ENCODE data around the gene CELSR2. TPM values are rescaled to one million over a fixed set of nuclear protein-coding genes. Genes with fewer than 3 reads are reported as not detected.

CELSR2 gene
- total RNA-seq, 1 experiment from 2014 or later = 8.3 TPM

DNA sequence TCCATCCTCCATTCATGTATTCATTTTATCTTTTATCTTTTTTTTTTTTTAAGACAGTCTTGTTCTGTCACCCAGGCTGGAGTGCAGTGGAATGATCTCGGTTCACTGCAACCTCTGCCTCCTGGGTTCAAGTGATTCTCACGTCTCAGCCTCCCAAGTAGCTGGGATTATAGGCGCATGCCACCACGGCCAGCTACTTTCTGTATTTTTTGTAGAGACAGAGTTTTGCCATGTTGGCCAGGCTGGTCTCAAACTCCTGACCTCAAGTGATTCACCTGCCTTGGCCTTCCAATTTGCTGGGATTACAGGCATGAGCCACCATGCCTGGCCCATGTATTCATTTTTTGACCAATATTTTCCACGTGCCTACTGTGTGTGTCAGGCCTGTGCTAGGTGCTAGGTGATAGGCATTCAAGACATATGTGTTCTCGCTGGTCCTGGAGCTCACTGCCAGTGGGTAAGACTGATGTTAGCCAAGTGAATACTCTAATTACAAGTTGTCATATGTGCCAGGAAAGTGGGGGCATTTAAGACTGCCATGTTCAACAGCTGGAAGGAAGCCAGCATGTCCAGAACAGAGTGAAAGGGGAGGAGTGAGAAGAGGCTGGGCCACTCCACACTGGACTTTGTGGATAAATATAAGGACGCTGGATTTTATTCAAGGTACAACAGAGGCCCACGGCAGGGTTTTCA, 5.3 kb upstream of the CELSR2 start:
- no peak overlapping the region for H3K4me3 ChIP-seq (ENCODE audit: low read depth, low read length)
- no peaks in the 10 kb centered on the region for H3K27me3 ChIP-seq (replicated peaks; ENCODE audit: control insufficient read depth, insufficient read depth, low read length)
- Mint-ChIP-seq H3K4me3 (ENCODE audit: unreplicated experiment) (no peak overlapping the region), H3K9me3 (ENCODE audit: unreplicated experiment) (no peaks in the 10 kb centered on the region), H3K36me3 (ENCODE audit: insufficient read depth, unreplicated experiment) (peaks cover 38% of the 10 kb centered on the region), H3K27ac (ENCODE audit: unreplicated experiment) (no peak overlapping the region), H3K4me1 (ENCODE audit: low read depth, unreplicated experiment) (peaks cover 9% of the 10 kb centered on the region), H3K27me3 (ENCODE audit: insufficient read depth, unreplicated experiment) (no peaks in the 10 kb centered on the region)
- H3K4me1 ChIP-seq = peaks cover 2% of the 10 kb centered on the region; the same call in 1 of the 2 replicates
- H3K36me3 ChIP-seq (ENCODE audit: control insufficient read depth, insufficient read depth, low read length) = no peaks in the 10 kb centered on the region; the same call in 1 of the 2 replicates
- no TSS peak for BruUV-seq (replicated peaks)
- intact Hi-C loops (cut with micrococcal nuclease; ENCODE audit: unreplicated experiment) = no loop called here
- H3K9me3 ChIP-seq = no peaks in the 10 kb centered on the region
- CTCF ChIA-PET = no interaction called here
- POLR2A ChIA-PET = no interaction called here
- no peak for DNase-seq
- TF ChIP-seq, protein P1, sequence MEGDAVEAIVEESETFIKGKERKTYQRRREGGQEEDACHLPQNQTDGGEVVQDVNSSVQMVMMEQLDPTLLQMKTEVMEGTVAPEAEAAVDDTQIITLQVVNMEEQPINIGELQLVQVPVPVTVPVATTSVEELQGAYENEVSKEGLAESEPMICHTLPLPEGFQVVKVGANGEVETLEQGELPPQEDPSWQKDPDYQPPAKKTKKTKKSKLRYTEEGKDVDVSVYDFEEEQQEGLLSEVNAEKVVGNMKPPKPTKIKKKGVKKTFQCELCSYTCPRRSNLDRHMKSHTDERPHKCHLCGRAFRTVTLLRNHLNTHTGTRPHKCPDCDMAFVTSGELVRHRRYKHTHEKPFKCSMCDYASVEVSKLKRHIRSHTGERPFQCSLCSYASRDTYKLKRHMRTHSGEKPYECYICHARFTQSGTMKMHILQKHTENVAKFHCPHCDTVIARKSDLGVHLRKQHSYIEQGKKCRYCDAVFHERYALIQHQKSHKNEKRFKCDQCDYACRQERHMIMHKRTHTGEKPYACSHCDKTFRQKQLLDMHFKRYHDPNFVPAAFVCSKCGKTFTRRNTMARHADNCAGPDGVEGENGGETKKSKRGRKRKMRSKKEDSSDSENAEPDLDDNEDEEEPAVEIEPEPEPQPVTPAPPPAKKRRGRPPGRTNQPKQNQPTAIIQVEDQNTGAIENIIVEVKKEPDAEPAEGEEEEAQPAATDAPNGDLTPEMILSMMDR (IDR thresholded peaks at IDR 0.05; ENCODE audit: insufficient read depth in 1 of 2, low read depth in 1 of 2, low read length in 1 of 2, severe bottlenecking in 1 of 2, unreplicated experiment in 1 of 2) = no peak

DNA sequence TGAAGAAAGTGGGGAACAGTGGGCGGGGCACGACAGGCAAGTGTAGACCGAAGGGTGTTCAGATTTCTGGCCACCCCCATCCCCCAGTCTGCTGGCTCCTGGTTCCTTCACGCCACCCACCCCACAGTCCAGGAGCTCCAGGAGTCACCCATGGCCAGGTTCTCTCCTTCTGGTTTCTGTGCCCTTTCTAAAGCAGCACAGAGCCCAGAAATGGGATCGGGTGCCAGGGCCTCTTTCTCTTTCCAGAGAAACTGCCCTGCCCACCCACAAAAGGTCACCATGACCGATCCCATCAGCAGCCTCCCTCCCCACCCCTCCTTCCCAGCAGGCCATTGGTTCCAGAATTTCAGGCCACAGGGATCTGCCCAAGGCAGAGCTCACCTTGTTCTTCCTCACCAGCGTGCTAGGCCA, 3.2 kb upstream of the CELSR2 start:
- POLR2A ChIA-PET = interaction anchor here (0.6 kb wide), 1 partner anchor 14 kb away, joined by 5 read pairs; no protein-coding TSS in a partner anchor
- no peaks in the 10 kb centered on the region for H3K27me3 ChIP-seq (replicated peaks; ENCODE audit: control insufficient read depth, insufficient read depth, low read length)
- Mint-ChIP-seq H3K4me1 (ENCODE audit: low read depth, unreplicated experiment) (peaks cover 9% of the 10 kb centered on the region), H3K4me3 (ENCODE audit: unreplicated experiment) (no peak overlapping the region), H3K27ac (ENCODE audit: unreplicated experiment) (no peak overlapping the region), H3K36me3 (ENCODE audit: insufficient read depth, unreplicated experiment) (peaks cover 29% of the 10 kb centered on the region), H3K9me3 (ENCODE audit: unreplicated experiment) (no peaks in the 10 kb centered on the region), H3K27me3 (ENCODE audit: insufficient read depth, unreplicated experiment) (no peaks in the 10 kb centered on the region)
- no peak for DNase-seq
- intact Hi-C loops (cut with micrococcal nuclease; ENCODE audit: unreplicated experiment) = no loop called here
- no peaks in the 10 kb centered on the region for H3K9me3 ChIP-seq
- H3K36me3 ChIP-seq (ENCODE audit: control insufficient read depth, insufficient read depth, low read length) = no peaks in the 10 kb centered on the region
- BruUV-seq (replicated peaks) = no TSS peak
- CTCF ChIA-PET = no interaction called here
- TF ChIP-seq, protein P1 (IDR thresholded peaks at IDR 0.05; ENCODE audit: insufficient read depth in 1 of 2, low read depth in 1 of 2, low read length in 1 of 2, severe bottlenecking in 1 of 2, unreplicated experiment in 1 of 2) = no peak
- H3K4me1 ChIP-seq = peaks cover 4% of the 10 kb centered on the region; the same call in 1 of the 2 replicates
- H3K4me3 ChIP-seq (ENCODE audit: low read depth, low read length) = no peak overlapping the region

DNA sequence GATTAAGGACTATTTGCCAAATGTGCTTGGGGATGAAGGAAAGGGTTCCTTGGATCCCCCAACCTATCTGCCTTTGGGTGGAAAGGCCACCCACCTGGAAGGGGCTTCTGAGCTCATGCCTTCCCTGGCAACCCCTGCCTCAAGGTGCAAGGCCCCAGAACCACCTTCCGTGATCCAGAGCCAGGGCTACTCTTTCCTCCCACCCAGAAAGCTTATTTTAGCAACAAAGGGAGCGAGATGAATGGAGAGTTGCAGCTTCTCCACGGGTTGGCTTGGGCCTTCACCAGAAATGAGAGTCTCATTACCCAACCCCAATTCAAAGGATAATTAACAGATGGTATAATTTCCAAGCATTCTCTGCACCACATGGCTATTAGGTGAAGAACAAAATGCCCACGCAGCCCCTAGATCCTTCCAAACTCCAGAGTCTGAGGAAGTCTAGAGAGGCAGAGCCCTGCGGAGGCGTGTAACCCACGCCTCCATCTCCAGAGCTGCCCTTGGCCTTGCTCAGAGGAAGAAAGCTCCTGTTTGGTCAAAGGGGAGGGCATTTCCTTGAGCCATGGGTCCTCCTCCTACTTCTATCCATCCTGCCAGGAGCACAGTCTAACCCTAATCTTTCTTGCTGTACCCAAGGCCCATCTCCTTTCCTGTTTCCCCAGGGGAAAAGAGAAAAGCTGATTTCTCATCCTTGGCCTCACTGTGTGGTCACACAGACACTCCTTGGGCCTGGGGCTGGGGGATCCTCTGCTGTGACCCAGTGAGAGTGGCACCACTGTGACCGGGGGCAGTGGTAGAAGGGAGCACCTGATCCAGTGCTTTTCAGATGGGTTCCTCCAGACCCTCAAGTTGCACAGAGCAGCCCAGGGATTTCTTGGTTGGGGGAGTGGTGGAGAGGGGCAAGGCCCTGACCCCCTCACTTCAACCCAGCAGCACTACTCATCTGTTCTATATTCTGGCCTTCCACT, 1.7 kb upstream of the CELSR2 start:
- H3K9me3 ChIP-seq = no peaks in the 10 kb centered on the region
- no peak for DNase-seq
- Mint-ChIP-seq H3K4me1 (ENCODE audit: low read depth, unreplicated experiment) (peaks cover under 1% of the 10 kb centered on the region), H3K36me3 (ENCODE audit: insufficient read depth, unreplicated experiment) (peaks cover 15% of the 10 kb centered on the region), H3K27me3 (ENCODE audit: insufficient read depth, unreplicated experiment) (no peaks in the 10 kb centered on the region), H3K4me3 (ENCODE audit: unreplicated experiment) (no peak overlapping the region), H3K9me3 (ENCODE audit: unreplicated experiment) (no peaks in the 10 kb centered on the region), H3K27ac (ENCODE audit: unreplicated experiment) (no peak overlapping the region)
- no TSS peak for BruUV-seq (replicated peaks)
- TF ChIP-seq, protein P1 (IDR thresholded peaks at IDR 0.05; ENCODE audit: insufficient read depth in 1 of 2, low read depth in 1 of 2, low read length in 1 of 2, severe bottlenecking in 1 of 2, unreplicated experiment in 1 of 2) = no peak
- intact Hi-C loops (cut with micrococcal nuclease; ENCODE audit: unreplicated experiment) = no loop called here
- ChIA-PET CTCF (no interaction called here), POLR2A (no interaction called here)
- H3K36me3 ChIP-seq (ENCODE audit: control insufficient read depth, insufficient read depth, low read length) = no peaks in the 10 kb centered on the region
- H3K4me3 ChIP-seq (ENCODE audit: low read depth, low read length) = no peak overlapping the region
- H3K4me1 ChIP-seq = peaks cover 4% of the 10 kb centered on the region; the same call in 1 of the 2 replicates
- no peaks in the 10 kb centered on the region for H3K27me3 ChIP-seq (replicated peaks; ENCODE audit: control insufficient read depth, insufficient read depth, low read length)
